Lower lobe of right lung (tissue), 2 donors: ENCODE measurements around the gene TTLL11. TPM values are rescaled to one million over a fixed set of nuclear protein-coding genes. Genes with fewer than 3 reads are reported as not detected.

Experiments used
- ATAC-seq, 2 donors: fragments of 200-7000 bp; cut with Tn5 transposase; one replicate each; pipeline ENCODE4 v1.9.1; 2020 to 2022; ENCODE audit warnings: mild to moderate bottlenecking in 2 of 2, moderate library complexity in 2 of 2
- DNase-seq: peaks from one replicate; pipeline ENCODE4 v3.0.0-alpha.2; 2020
- H3K27ac ChIP-seq: fragments of 200-600 bp; one replicate; pipeline ENCODE4 v1.8.0; 2022
- H3K27me3 ChIP-seq: fragments of 200-600 bp; one replicate; pipeline ENCODE4 v1.8.0; 2022; ENCODE audit warnings: low read depth
- H3K36me3 ChIP-seq: fragments of 200-600 bp; one replicate; pipeline ENCODE4 v1.8.0; 2022; ENCODE audit warnings: mild to moderate bottlenecking
- H3K4me1 ChIP-seq: fragments of 200-600 bp; one replicate; pipeline ENCODE4 v1.8.0; 2022
- H3K4me3 ChIP-seq: fragments of 200-600 bp; one replicate; pipeline ENCODE4 v1.8.0; 2022; ENCODE audit warnings: mild to moderate bottlenecking
- H3K9me3 ChIP-seq: fragments of 200-600 bp; one replicate; pipeline ENCODE4 v1.8.0; 2022
- intact Hi-C: fragments of 100-400 bp; cut with DNase I; formaldehyde crosslinking; loops from one replicate; pipeline ENCODE4 v1.11.0; 2022
- total RNA-seq: library from RNA; stranded (reverse); fragmentation: NEBNext Ultra II Directional; extraction: Animal tissue kit (Norgen Biotek cat#: 25700); gene quantifications from one replicate; pipeline ENCODE4 v1.2.1, GENCODE V29; 2021
- TF ChIP-seq, protein P1 (sequence below): fragments of 200-600 bp; IDR thresholded peaks from one replicate; pipeline ENCODE4 v1.8.0; 2022; ENCODE audit warnings: antibody characterized with exemption, mild to moderate bottlenecking
- donor health status: DM: no; HTN: yes; CAD: no; lungs with severe emphysema.

The TTLL11 gene
- total RNA-seq, 1 donor from 2014 or later = 11.7 TPM

DNA sequence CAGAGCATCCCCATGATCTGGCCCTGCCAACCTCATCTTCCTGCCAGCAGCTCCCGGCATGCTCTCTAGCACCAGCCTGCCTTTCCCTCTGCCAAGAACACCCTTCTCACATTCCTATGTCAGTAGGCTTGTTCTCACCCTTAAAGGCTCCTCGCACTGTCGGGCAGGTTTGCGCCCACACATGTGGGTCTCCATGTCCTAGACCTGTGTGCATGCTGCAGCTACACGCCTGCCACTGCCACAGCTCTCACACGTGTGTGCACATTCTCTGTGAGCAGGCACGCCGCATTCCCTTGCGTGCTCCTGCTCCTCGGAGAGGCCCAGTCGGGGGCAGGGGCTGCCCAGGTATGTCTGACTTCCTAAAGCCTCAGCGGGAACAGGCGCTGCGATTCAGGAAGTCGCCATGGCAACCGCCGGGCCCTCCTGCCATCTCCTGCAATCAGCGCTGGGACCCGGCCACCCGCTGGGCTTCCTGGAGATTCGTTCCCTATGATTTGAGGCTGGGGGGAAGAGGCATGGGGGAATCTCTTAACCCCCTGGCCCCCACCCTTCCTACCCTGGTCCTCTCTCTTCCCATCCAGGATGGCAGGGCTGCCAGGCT lies 38.4 kb upstream of the TTLL11 start:
- TF ChIP-seq, protein P1, sequence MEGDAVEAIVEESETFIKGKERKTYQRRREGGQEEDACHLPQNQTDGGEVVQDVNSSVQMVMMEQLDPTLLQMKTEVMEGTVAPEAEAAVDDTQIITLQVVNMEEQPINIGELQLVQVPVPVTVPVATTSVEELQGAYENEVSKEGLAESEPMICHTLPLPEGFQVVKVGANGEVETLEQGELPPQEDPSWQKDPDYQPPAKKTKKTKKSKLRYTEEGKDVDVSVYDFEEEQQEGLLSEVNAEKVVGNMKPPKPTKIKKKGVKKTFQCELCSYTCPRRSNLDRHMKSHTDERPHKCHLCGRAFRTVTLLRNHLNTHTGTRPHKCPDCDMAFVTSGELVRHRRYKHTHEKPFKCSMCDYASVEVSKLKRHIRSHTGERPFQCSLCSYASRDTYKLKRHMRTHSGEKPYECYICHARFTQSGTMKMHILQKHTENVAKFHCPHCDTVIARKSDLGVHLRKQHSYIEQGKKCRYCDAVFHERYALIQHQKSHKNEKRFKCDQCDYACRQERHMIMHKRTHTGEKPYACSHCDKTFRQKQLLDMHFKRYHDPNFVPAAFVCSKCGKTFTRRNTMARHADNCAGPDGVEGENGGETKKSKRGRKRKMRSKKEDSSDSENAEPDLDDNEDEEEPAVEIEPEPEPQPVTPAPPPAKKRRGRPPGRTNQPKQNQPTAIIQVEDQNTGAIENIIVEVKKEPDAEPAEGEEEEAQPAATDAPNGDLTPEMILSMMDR = no peak
- DNase-seq = no peak
- intact Hi-C loops = no loop called here

DNA sequence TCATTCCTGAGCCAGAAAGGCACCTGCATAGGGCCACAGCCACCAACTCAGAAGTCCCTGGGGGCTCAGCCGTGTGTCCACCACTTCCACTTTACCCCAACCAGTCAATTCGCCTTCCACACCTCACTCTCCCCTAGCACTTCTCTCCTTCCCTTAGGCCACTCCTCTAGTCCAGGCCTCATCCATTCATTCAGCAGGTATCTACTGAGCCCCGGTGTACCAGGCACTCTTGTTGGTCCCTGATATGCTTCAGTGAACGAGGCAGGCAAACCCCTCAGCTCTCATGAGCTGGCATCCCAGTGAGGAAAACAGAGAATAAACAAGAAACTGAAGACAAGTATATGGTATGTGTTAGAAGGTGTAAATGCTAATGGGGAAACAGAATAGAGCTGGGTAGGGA lies 37.7 kb upstream of the TTLL11 start:
- no peaks in the 10 kb centered on the region for H3K9me3 ChIP-seq
- peaks cover 34% of the 10 kb centered on the region for H3K4me1 ChIP-seq
- H3K27ac ChIP-seq = no peak overlapping the region
- ATAC-seq (no peak), DNase-seq (no peak)
- peaks cover 22% of the 10 kb centered on the region for H3K27me3 ChIP-seq
- no peaks in the 10 kb centered on the region for H3K36me3 ChIP-seq
- TF ChIP-seq, protein P1 = no peak
- H3K4me3 ChIP-seq = no peak overlapping the region
- intact Hi-C loops = no loop called here

More for the DNA sequence above, 38.4 kb upstream of the TTLL11 start:
- no peaks in the 10 kb centered on the region for H3K36me3 ChIP-seq
- H3K4me1 ChIP-seq = peaks cover 27% of the 10 kb centered on the region
- H3K9me3 ChIP-seq = no peaks in the 10 kb centered on the region
- ATAC-seq = peak; percentile 9 to 33
- H3K27me3 ChIP-seq = peaks cover 15% of the 10 kb centered on the region
- no peak overlapping the region for H3K4me3 ChIP-seq
- H3K27ac ChIP-seq = no peak overlapping the region

DNA sequence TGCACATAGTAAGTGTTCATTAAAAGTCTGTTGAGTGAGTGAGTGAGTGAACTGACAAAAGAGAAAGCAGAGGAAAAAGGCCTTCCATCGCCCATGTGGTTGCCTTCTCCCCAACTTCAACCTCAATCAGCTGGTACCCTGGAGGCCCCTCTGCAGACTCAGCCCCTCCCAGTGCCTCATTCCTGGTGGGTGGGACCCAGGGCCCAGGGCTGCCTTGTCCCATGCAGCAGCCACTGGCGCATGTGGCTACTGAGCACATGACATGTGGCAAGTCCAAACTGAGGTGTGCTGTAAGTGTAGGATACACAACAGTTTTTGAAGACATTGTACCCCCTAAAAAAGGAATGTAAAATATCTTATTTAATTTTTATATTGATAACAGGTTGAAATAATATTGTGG lies 36.9 kb upstream of the TTLL11 start:
- intact Hi-C loops = loop anchor here (10.0 kb wide), 1 partner anchor 225 kb away; no protein-coding TSS in a partner anchor
- peaks cover 38% of the 10 kb centered on the region for H3K4me1 ChIP-seq
- DNase-seq (no peak), ATAC-seq (no peak)
- H3K9me3 ChIP-seq = no peaks in the 10 kb centered on the region
- peaks cover 29% of the 10 kb centered on the region for H3K27me3 ChIP-seq
- H3K36me3 ChIP-seq = no peaks in the 10 kb centered on the region
- TF ChIP-seq, protein P1 = no peak
- H3K27ac ChIP-seq = no peak overlapping the region
- H3K4me3 ChIP-seq = no peak overlapping the region

DNA sequence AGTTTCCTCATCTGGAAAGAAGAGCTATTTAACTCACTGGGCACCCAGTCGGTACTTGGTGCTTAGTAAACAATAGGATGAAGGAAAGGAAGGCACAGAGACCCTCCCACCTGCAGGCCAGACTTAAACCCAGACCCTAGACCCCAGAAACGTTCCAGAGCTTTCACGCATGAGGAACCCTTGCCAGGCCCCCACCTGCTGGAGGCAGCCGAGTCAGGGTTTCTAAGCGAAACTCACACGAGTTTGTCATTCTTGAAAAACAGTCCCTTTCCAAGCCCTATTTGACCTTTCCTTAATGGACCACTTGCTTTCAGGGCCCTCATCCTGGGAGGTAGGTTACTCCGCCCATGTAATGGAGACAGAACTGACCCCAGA lies 35.8 kb upstream of the TTLL11 start:
- H3K9me3 ChIP-seq = no peaks in the 10 kb centered on the region
- no peak overlapping the region for H3K4me3 ChIP-seq
- no peak for DNase-seq
- no peak for ATAC-seq
- H3K27me3 ChIP-seq = peaks cover 31% of the 10 kb centered on the region
- intact Hi-C loops = loop anchor here (10.0 kb wide), 1 partner anchor 226 kb away; no protein-coding TSS in a partner anchor
- TF ChIP-seq, protein P1 = no peak
- no peaks in the 10 kb centered on the region for H3K36me3 ChIP-seq
- peaks cover 33% of the 10 kb centered on the region for H3K4me1 ChIP-seq
- H3K27ac ChIP-seq = no peak overlapping the region

DNA sequence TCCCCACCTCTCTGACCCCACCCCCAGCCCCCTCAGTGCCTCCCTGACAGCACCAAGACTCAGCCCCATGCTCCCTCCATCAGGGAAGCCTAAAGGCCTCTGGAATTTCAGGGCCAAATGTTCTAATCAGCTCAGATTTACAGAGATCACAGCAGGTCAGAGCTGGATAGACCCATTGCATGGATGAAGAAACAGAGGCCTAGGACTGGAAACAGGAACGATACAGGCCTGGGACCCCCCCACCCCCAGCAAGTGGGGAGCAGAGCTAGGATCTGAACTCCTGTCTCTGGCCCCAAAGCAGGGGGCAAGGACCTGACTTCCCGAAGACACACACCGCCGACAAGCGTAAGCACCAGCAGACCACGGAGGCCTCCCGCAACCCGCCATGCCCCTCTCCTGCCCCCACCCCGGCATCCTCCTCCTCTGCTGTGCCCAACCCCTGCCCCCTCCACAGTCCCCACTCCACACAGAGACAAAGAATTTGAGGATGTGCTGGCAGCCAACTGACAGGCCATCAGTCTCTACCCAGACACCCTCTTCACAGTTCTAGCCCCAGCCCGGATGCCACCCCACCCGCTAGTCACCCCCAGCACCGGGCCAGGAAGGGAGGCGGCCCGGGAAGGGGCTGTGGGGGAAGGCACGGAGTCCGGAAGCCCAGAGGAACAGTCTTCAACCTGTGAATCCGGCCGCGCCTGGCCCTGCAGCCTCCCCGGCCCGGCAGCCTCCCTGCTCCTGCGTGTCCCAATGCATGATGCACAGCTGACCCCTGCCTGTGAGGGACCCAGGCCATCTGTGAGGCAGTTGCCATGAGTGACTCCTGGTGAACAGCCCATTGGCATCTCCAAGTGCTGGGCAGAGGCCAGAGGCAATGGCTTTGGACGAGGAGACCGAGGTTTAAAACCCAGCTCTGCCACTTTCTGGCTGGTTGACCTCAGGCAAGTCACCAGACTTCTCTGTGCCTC lies 35.2 kb upstream of the TTLL11 start:
- no peak overlapping the region for H3K4me3 ChIP-seq
- peaks cover 31% of the 10 kb centered on the region for H3K27me3 ChIP-seq
- H3K9me3 ChIP-seq = no peaks in the 10 kb centered on the region
- H3K4me1 ChIP-seq = peaks cover 33% of the 10 kb centered on the region
- ATAC-seq (peak in 1 of 2 donors; percentile 16), DNase-seq (no peak)
- intact Hi-C loops = loop anchor here (10.0 kb wide), 1 partner anchor 227 kb away; no protein-coding TSS in a partner anchor
- TF ChIP-seq, protein P1 = no peak
- H3K36me3 ChIP-seq = no peaks in the 10 kb centered on the region
- no peak overlapping the region for H3K27ac ChIP-seq
